GM19023 (cell line): ENCODE measurements around the gene BOD1.
A peak's percentile ranks its signal among the peaks of the same experiment; 100 is the strongest.

Experiments
- ATAC-seq: cut with Tn5 transposase; IDR thresholded peaks from one replicate; pipeline ENCODE4 v1.9.1; 2021; ENCODE audit warnings: mild to moderate bottlenecking, moderate library complexity; ENCODE audit not compliant: unreplicated experiment

Gene BOD1

GRCh38 chr5:173616577-173617118, at the start of gene BOD1:
Gene BOD1, minus strand, starts transcription at chr5:173616650. Its CDS starts 214 bp downstream, at chr5:173616436.
- ATAC-seq = peak; percentile 94

DNA sequence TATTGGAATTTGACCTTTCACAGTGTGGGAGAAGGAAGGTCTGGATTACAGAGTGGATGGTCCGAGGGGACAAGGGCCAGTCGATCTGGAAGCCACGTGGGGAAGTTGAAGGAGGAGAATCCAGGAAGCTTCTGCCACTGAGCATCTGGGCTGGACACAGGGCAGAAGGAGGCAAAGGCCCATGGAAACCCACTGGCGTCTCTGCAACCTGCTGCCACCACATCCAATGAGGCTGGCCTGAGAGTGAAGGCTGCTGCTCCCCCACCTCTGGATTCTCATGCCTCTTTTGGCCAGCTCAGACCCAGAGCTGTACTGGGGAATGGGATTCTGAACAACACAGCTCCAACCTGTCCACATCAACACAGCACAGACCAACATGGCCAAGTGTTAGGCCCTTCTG, 48.9 kb upstream of the BOD1 start:
- no peak for ATAC-seq

- no peak for ATAC-seq
Observed at GRCh38 chr5:173664154-173664526, 47.7 kb upstream of the BOD1 start.

GRCh38 chr5:173663352-173664153, 47.1 kb upstream of the BOD1 start:
- no peak for ATAC-seq

DNA sequence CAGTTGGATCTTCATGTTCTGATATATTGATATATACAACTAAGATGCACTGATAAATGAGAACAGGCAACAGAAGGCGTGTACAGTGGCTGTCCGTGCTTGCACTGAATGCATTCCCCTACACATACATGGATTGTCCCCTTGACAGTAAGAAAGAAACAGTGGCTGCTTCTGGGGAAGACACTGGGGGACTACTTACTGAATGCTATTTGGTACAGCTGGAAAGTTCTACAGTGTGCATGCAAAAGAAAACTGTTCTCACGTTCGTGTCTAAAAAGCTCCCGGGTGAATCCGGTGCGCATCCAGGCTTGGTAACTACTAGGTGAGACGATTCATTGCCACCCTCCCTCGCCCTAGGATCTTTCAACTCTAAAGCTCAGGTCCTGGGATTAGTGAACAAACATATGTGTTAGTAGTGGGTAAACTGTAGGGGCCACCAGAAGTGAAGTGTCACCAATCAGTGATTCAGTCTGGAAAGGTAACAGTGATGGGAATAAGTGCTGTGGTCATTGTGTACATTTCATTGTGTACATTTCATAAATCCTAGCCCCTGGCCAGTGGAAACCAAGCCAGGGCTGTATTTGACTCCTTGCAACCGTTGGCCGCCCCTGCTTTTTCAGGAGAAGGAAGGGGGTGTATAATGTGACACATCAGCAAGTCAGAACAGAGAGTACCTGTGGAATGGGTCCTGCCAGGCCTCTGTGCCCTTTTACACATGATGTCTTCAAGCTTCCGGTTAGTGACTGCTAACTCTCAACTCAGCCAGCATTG, 46.3 kb upstream of the BOD1 start:
- no peak for ATAC-seq

DNA sequence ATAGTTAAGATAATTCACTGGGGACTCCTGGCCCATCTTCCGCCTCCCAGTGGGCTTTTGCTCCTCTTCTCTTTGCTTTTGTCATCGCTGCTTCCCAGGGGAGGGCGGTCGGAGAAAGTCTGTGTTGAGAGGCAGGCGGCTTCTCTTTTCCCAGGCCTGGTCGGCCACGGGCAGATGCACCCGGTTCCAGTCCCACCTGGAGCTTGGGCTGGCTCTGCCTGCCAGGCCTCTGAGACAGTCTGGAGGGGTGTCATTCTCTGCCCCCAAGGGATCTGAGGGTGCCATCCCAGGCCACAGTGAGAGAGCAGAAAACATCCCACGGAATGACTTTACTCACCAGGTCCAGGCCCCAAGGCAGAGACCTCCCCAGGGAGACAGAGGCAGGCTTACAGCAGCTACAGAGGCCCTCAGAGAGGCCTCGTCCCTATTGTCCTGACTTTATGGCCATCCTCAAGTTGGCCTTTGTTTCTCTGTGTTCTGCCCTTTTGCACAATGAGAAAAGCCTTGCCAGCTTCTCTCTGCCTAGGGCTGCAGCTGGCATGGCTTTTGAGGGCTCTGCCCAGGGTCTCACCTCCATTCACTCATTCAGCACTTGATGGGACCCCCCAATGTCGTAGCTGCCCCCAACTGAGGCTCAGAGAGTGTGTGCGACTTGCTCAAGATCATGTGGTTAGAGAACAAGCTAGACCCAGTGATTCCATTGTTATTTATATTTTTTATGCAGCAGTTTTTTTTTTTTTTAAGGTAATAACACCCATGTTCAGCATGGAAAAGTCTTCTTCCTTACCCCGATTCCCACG, 44.2 kb upstream of the BOD1 start:
- no peak for ATAC-seq

DNA sequence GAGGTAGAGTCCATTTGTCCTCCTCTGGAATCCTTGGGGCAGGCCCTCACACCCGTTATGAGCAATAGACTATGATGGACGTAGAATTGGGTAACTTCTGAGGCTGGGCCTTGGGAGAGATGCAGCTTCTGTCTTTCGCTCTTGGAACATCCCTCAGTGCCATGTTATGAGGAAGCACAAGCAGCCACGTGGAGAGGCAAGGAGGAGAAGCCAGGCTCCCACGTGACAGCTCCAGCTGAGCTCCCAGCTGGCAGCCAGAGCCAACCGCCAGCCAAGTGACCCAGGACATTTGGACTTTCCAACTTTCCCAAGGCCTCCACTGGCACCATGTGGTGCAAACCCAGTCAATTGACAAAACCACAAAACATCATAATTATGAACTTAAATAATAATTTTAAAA, 43.0 kb upstream of the BOD1 start:
- ATAC-seq = no peak

DNA sequence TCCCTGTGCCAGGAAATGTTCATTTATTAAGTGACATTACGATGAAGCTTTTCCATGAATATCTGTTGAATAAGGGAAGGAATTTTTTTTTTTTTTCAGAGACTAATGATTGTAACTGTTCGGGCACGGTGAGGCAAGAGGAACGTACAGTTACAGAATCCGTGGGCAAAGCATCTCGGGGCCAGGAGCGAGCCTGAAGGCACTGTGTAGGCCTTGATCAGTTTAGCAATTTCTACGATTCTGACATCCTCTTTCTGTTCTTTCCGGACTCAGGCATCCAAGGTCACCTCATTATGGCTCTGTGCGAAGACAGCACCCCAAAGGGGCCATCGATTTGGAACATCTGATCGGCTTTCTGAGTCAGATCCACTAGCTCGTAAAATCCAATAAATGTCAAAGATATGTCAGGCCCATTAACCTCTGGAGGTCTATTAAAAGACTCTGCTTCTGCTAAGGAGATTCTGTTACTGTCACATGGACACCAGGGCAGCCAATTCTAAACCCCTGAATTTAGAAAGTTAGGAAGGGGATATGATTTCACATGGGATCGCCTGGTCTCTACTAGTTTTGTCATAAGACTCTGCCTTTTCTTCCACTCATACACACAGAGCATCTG, 41.4 kb upstream of the BOD1 start:
- no peak for ATAC-seq

- no peak for ATAC-seq
Observed at GRCh38 chr5:173655196-173655797, 38.8 kb upstream of the BOD1 start.

- no peak for ATAC-seq
Observed at GRCh38 chr5:173653822-173654523, 37.5 kb upstream of the BOD1 start.

GRCh38 chr5:173648308-173648866, 31.9 kb upstream of the BOD1 start:
- ATAC-seq = no peak

GRCh38 chr5:173646692-173647091, 30.2 kb upstream of the BOD1 start:
- ATAC-seq = no peak

- no peak for ATAC-seq
Observed at GRCh38 chr5:173645890-173646574, 29.6 kb upstream of the BOD1 start.

DNA sequence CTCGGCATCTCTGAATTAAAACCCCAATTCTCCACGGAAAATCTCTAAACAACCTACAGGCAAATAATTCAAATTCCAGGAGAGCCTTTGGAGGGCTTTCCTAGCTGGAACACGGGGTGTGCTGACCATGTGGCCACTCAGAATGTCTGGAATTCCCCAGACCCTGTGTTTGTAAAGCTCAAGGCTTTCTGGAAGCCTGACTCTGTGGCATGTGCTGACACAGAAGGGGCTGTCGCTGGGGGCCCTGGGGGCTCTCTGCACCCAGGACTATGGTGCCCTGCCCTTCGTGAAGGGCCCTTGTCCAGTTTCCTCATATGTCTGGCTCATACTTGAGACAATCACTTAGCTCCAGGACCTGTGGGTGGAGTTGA, 29.0 kb upstream of the BOD1 start:
- ATAC-seq = no peak

GRCh38 chr5:173644673-173645436, 28.4 kb upstream of the BOD1 start:
- ATAC-seq = no peak

- peak; percentile 88 for ATAC-seq
Observed at GRCh38 chr5:173643964-173644363, 27.5 kb upstream of the BOD1 start.

- ATAC-seq = no peak
Observed at GRCh38 chr5:173642895-173643481, 26.5 kb upstream of the BOD1 start.
